ENCODE measurements around the gene MUC13.
A peak's percentile ranks its signal among the peaks of the same experiment; 100 is the strongest.

The MUC13 gene

DNA sequence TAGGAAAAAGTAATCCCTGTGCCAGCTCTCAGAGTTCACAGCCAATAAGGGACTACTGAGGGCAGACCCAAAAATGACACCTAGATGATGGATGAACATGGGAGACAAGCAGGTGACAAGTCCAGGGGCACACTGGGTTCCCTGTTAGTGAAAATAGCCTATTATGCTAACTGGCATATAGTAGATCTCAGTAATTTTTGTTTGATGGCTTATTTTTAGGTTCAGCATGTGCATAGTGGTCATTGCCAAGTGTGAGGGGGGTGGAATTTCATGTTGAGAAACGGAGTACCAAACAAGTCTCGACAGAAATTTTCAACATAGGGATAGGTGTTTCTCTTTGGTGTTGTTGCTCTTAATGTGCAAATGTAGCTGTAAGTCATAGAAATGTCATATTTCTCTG is 41.0 kb downstream of the MUC13 start:
- in situ Hi-C loops (cut with MboI; ENCODE audit: low pct_unique_long_range_greater_than_20kb, low sequenced_read_pairs, unreplicated experiment): no loop called here
- TF ChIP-seq, protein P1, sequence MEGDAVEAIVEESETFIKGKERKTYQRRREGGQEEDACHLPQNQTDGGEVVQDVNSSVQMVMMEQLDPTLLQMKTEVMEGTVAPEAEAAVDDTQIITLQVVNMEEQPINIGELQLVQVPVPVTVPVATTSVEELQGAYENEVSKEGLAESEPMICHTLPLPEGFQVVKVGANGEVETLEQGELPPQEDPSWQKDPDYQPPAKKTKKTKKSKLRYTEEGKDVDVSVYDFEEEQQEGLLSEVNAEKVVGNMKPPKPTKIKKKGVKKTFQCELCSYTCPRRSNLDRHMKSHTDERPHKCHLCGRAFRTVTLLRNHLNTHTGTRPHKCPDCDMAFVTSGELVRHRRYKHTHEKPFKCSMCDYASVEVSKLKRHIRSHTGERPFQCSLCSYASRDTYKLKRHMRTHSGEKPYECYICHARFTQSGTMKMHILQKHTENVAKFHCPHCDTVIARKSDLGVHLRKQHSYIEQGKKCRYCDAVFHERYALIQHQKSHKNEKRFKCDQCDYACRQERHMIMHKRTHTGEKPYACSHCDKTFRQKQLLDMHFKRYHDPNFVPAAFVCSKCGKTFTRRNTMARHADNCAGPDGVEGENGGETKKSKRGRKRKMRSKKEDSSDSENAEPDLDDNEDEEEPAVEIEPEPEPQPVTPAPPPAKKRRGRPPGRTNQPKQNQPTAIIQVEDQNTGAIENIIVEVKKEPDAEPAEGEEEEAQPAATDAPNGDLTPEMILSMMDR (IDR thresholded peaks at IDR 0.05; ENCODE audit: extremely low read depth, insufficient read depth, missing control alignments): no peak
- DNase-seq (ENCODE audit: low spot score): no peak

DNA sequence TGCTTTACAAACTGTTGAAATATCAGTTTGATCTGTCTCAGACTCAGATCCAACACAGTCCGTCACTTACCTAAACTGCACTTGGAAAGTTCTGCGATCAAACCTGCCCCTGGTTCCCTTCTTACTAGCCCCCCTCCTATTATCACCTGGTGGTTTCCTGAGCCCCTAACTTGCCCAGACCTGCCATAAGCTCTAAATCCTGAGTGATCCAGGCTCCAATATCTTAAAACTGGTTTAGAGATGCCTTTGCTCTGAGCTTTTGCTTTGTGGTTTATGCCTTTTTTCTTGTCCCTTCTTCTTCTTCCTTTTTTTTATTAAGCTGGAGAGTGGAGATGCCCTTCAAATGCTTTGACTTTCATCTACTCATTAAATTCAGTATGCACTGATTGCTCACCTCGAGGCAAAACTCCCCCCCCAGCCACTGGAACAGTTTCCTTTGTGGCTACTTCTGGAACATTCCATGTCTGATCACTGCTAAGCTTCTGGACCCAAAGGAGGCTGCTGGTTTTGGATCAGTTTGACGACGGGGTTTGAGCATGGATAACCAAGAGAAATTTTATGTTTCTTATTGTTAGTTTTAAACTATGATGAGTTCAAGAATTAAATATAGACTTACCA is 43.9 kb downstream of the MUC13 start:
- no peak for DNase-seq (ENCODE audit: low spot score)
- TF ChIP-seq, protein P1 (IDR thresholded peaks at IDR 0.05; ENCODE audit: extremely low read depth, insufficient read depth, missing control alignments): no peak
- in situ Hi-C loops (cut with MboI; ENCODE audit: low pct_unique_long_range_greater_than_20kb, low sequenced_read_pairs, unreplicated experiment): no loop called here

DNA sequence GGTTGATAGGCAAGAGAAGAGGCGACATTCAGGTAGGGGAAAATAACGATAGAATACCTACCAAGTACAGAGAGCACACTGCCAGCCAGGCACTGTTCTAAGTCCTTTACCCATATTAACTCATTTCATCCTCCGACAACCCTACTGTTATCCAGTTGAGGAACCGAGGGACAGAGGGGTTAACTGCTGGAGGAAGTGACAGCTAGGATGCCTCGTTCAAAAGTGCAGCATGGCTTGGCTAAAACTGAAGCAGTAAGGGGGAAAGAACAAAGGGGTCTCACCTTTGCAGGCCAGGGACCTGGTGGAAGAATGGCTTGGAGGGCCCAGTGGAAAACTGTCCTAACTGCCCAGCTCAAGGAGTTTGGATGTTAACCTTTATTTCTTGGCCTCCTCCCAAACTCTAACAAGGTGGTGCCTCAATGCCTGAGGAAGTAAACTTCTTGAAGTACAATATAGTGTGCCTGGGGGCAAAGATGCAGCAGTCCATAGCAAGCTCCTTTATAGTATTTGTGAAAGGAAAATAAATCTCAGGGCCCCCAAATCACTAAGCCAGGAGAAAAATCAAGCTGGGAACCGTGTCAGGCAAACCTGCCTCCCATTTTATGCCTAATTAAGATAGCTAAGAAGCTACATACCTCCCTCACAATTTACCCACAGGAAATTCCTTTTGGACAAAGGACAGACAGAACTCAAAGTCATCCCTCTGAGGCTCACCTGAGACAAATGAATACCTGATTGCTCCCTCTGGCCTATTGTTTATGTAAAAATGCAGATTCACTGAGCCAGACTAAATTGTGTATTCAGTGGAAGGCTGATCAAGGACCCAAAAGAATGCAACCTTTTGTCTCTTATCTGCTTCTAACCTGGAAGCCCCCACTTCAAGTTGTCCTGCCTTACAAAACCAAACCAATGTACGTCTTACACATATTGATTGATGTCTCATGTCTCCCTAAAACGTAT is 45.8 kb downstream of the MUC13 start:
- in situ Hi-C loops (cut with MboI; ENCODE audit: low pct_unique_long_range_greater_than_20kb, low sequenced_read_pairs, unreplicated experiment): no loop called here
- TF ChIP-seq, protein P1 (IDR thresholded peaks at IDR 0.05; ENCODE audit: extremely low read depth, insufficient read depth, missing control alignments): no peak
- DNase-seq (ENCODE audit: low spot score): no peak

DNA sequence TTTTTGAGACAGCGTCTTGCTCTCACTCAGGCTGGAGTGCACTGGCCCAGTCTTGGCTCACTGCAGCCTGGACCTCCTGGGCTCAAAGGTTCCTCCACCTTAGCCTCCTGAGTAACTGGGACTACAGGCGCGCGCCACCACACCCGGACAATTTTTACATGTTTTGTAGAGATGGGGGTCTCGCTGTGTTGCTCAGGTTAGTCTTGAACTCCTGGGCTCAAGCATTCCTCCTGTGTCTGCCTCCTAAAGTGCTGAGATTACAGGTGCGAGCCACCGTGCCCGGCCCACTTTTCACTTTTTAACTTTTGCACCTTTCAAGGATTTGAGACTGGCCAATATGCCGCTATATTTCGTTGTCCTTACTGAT is 46.6 kb downstream of the MUC13 start:
- no peak for DNase-seq (ENCODE audit: low spot score)
- in situ Hi-C loops (cut with MboI; ENCODE audit: low pct_unique_long_range_greater_than_20kb, low sequenced_read_pairs, unreplicated experiment): no loop called here
- TF ChIP-seq, protein P1 (IDR thresholded peaks at IDR 0.05; ENCODE audit: extremely low read depth, insufficient read depth, missing control alignments): no peak

DNA sequence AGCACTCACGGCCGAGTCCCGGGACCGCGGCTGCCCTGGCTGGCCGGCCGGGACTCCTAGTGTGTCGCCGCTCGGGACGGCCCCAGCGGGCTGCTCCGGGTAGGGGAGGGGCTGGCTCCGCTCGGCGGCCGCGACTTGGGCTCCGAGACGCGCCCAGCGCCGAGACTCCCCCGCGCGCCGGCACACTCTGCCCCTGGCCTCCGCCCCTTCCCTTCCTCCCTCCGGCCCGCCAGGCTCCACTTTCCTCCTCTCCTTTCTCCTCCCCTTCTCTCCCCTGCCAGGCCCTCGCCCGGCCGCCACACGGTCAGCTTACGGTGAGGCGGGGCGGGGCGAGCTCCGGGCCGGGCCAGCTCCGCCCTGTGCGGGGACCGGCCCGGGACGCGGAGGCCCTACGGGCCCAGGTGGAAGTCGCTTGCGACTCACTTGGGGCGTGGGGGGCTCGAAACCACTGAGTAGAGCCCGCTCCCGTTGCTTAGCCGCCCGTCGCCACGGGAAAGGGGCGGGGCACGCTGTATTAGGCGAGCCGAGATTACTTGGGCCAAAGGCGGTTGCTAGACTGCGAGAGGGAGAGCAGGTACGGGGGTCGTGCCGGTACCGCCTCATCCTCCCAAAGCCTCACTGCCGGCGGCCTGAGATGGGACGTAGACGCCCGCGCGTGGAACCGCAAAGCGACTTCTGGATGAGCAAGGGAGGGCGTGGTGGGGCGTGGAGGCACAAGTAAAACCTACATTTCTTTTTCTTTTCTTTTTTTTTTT is 47.2 kb downstream of the MUC13 start, which contains the start of gene ITGB5:
Gene ITGB5 (minus strand): TSS at position 189 of the 755 bp plus-strand sequence. CDS start 365 bp downstream, outside the sequence.
- TF ChIP-seq, protein P1 (IDR thresholded peaks at IDR 0.05; ENCODE audit: extremely low read depth, insufficient read depth, missing control alignments): no peak
- DNase-seq (ENCODE audit: low spot score): peak; percentile 72
- in situ Hi-C loops (cut with MboI; ENCODE audit: low pct_unique_long_range_greater_than_20kb, low sequenced_read_pairs, unreplicated experiment): no loop called here

Measured in GM13977 (cell line).